Measurements from ENCODE around the gene ZC2HC1B. TPM values are rescaled to one million over a fixed set of nuclear protein-coding genes. Genes with fewer than 3 reads are reported as not detected.
"Not testable (repeated sequence)": the region's sequence is repeated elsewhere in the genome, so short reads cannot be mapped to it uniquely, and the experiment has no call there.

ZC2HC1B gene
- total RNA-seq, 2 experiments from 2014 or later, result not detected

GRCh38 chr6:143844006-143844405, 20.3 kb upstream of the ZC2HC1B start:
- Mint-ChIP-seq H3K4me3 (peak overlapping the region; percentile 98), H3K4me1 (peaks cover 25% of the 10 kb centered on the region), H3K27me3 (no peaks in the 10 kb centered on the region), H3K36me3 (peaks cover 25% of the 10 kb centered on the region), H3K9me3 (no peaks in the 10 kb centered on the region), H3K27ac (peak overlapping the region; percentile 96)
- DNase-seq, result no peak
- ATAC-seq (ENCODE audit: low read depth), result no peak
- POLR2A ChIA-PET, result interaction anchor here (0.7 to 1.6 kb wide), 4 partner anchors 28 to 220 kb away, joined by 3 to 4 read pairs (median 4); no protein-coding TSS in a partner anchor

DNA sequence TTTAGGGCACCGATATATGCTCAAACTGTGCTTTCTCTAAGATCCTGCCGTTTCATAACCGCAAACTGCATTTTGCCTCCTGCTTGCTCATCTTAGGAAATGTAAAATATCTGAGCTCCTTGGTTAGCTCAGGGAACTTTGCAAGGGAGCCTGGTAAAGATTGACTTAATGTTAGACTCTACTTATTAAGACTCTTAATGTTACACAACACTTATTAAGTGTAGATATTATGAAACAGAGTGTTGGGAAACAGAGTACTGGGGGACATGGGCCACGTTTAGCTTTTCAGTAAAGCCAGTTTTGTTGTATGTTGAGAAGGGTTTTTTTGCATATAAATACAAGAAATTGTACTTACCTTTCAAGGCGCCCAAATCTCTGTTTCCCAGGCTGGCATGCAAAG, 19.2 kb upstream of the ZC2HC1B start:
- Mint-ChIP-seq H3K9me3 (no peaks in the 10 kb centered on the region), H3K27ac (no peak overlapping the region), H3K4me3 (no peak overlapping the region), H3K27me3 (no peaks in the 10 kb centered on the region), H3K36me3 (peaks cover 35% of the 10 kb centered on the region), H3K4me1 (peaks cover 30% of the 10 kb centered on the region)
- ATAC-seq (ENCODE audit: low read depth), result no peak
- DNase-seq, result no peak
- POLR2A ChIA-PET, result no interaction called here

- H3K4me3 Mint-ChIP-seq; H3K27me3 Mint-ChIP-seq; DNase-seq; POLR2A ChIA-PET; H3K27ac Mint-ChIP-seq; ATAC-seq (ENCODE audit: low read depth): not testable (repeated sequence)
- peaks cover 11% of the 10 kb centered on the region for H3K4me1 Mint-ChIP-seq
- peaks cover 13% of the 10 kb centered on the region for H3K9me3 Mint-ChIP-seq
- H3K36me3 Mint-ChIP-seq, result peaks cover 86% of the 10 kb centered on the region
These were observed 12.6 kb upstream of the ZC2HC1B start for GRCh38 chr6:143851706-143852105.

- ATAC-seq (ENCODE audit: low read depth); H3K27me3 Mint-ChIP-seq; DNase-seq; H3K27ac Mint-ChIP-seq; POLR2A ChIA-PET; H3K4me1 Mint-ChIP-seq; H3K4me3 Mint-ChIP-seq: not testable (repeated sequence)
- Mint-ChIP-seq H3K9me3 (peaks cover 14% of the 10 kb centered on the region), H3K36me3 (peaks cover 81% of the 10 kb centered on the region)
These were observed 9.2 kb upstream of the ZC2HC1B start for GRCh38 chr6:143855057-143855456.

DNA sequence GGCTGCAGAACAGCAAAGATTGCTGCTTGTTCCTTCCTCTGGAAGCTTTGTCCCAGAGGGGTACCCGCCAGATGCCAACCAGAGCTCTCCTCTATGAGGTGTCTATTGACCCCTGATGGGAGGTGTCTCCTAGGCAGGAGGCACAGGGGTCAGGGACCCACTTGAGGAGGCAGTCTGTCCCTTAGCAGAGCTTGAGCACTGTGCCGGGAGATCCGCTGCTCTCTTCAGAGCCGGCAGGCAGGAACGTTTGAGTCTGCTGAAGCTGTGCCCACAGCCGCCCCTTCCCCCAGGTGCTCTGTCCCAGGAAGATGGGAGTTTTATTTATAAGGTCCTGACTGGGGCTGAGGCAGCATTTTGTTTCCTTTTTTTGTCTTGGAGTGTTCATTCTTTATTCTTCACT, 7.5 kb upstream of the ZC2HC1B start:
- H3K27me3 Mint-ChIP-seq; H3K4me3 Mint-ChIP-seq; H3K27ac Mint-ChIP-seq; POLR2A ChIA-PET; ATAC-seq (ENCODE audit: low read depth); DNase-seq; H3K4me1 Mint-ChIP-seq: not testable (repeated sequence)
- Mint-ChIP-seq H3K36me3 (peaks cover 71% of the 10 kb centered on the region), H3K9me3 (peaks cover 13% of the 10 kb centered on the region)

GRCh38 chr6:143857651-143858050, 6.6 kb upstream of the ZC2HC1B start:
- no peak overlapping the region for H3K27ac Mint-ChIP-seq
- ATAC-seq (ENCODE audit: low read depth), result no peak
- POLR2A ChIA-PET, result interaction anchor here (1.3 kb wide), 1 partner anchor 15 kb away, joined by 3 read pairs; the partner anchor contains the start of gene LTV1

DNA sequence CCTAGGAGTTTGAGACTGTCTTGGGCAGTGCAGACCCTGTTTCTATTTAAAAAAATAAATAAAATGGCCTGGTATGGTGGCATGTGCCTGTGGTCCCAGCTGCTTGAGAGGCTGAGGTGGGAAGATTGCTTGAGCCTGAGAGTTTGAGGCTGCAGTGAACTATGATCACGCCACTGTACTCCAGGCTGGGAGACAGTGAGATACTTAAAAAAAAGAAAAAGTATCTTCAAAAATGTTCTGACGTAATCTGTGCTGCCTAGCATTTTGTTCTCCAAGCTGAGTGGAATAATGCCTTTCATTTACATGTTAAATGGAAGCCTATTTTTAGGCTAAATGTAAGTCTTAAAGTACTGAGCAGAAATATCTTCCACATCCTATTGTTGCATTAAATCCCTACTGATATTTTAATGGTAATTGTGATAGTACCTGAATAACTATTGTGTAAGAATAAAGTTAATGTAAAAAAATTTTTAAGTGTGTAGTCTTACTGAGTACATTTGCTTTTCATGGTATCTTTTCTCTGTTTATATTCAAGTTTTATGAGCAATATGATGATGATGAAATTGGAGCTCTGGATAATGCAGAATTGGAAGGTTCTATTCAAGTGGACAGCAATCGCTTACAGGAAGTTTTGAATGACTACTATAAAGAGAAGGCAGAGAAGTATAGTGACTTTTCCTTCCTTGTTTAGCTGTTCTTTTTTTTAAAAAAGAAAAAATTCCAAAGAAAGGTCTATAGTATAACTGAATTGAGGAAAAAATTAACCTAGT, 4.2 kb upstream of the ZC2HC1B start:
- H3K4me3 Mint-ChIP-seq, result no peak overlapping the region
- H3K27me3 Mint-ChIP-seq, result no peaks in the 10 kb centered on the region
- peaks cover 51% of the 10 kb centered on the region for H3K36me3 Mint-ChIP-seq
- H3K27ac Mint-ChIP-seq, result no peak overlapping the region
- ATAC-seq (ENCODE audit: low read depth), result no peak
- H3K9me3 Mint-ChIP-seq, result peaks cover 2% of the 10 kb centered on the region
- no peak for DNase-seq
- H3K4me1 Mint-ChIP-seq, result no peaks in the 10 kb centered on the region
- POLR2A ChIA-PET, result interaction anchor here (1.0 kb wide), 1 partner anchor 17 kb away, joined by 3 read pairs; the partner anchor contains the start of gene LTV1

More at GRCh38 chr6:143857651-143858050, 6.6 kb upstream of the ZC2HC1B start:
- H3K27me3 Mint-ChIP-seq, result no peaks in the 10 kb centered on the region
- H3K36me3 Mint-ChIP-seq, result peaks cover 62% of the 10 kb centered on the region
- H3K4me3 Mint-ChIP-seq, result no peak overlapping the region
- H3K4me1 Mint-ChIP-seq, result no peaks in the 10 kb centered on the region
- DNase-seq, result no peak
- H3K9me3 Mint-ChIP-seq, result peaks cover 7% of the 10 kb centered on the region

DNA sequence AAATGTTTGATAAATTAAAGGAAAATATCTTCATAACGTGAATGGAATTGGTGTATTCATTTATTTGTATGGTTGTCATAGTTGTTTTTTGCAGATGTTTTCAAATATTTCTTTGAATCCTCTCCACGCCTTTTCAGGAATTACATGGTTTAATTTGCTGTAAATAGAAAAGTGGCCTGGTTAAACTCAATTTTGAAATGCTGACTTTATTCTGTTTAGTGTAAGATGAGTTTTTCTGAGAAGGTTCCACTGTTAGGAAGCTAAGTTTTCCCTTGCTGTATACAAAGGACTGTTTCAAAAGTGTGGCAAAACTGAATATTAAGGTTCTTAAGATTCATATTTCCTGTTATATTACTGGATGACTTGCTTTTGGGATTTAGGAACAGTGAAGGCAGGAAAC, 503 bp upstream of the ZC2HC1B start:
- ATAC-seq (ENCODE audit: low read depth) (no peak), DNase-seq (no peak)
- Mint-ChIP-seq H3K9me3 (no peaks in the 10 kb centered on the region), H3K36me3 (peaks cover 28% of the 10 kb centered on the region), H3K27ac (no peak overlapping the region), H3K4me1 (no peaks in the 10 kb centered on the region), H3K27me3 (no peaks in the 10 kb centered on the region), H3K4me3 (no peak overlapping the region)
- POLR2A ChIA-PET, result no interaction called here

- Mint-ChIP-seq H3K9me3 (no peaks in the 10 kb centered on the region), H3K27me3 (no peaks in the 10 kb centered on the region), H3K27ac (no peak overlapping the region), H3K36me3 (peaks cover 20% of the 10 kb centered on the region), H3K4me1 (no peaks in the 10 kb centered on the region), H3K4me3 (no peak overlapping the region)
- POLR2A ChIA-PET, result no interaction called here
- ATAC-seq (ENCODE audit: low read depth) (no peak), DNase-seq (no peak)
These were observed 3.0 kb downstream of the ZC2HC1B start for GRCh38 chr6:143867236-143867635.

- H3K4me3 Mint-ChIP-seq; DNase-seq; POLR2A ChIA-PET; H3K27me3 Mint-ChIP-seq; ATAC-seq (ENCODE audit: low read depth); H3K9me3 Mint-ChIP-seq; H3K27ac Mint-ChIP-seq: not testable (repeated sequence)
- Mint-ChIP-seq H3K4me1 (peaks cover 11% of the 10 kb centered on the region), H3K36me3 (peaks cover 22% of the 10 kb centered on the region)
These were observed 4.5 kb downstream of the ZC2HC1B start for GRCh38 chr6:143868808-143869207.

GRCh38 chr6:143871202-143871730, 7.0 kb downstream of the ZC2HC1B start:
- ATAC-seq (ENCODE audit: low read depth); DNase-seq: not testable (repeated sequence)

GRCh38 chr6:143872201-143872600, 7.9 kb downstream of the ZC2HC1B start:
- Mint-ChIP-seq H3K27me3 (no peaks in the 10 kb centered on the region), H3K36me3 (peaks cover 12% of the 10 kb centered on the region), H3K9me3 (peaks cover 5% of the 10 kb centered on the region), H3K4me3 (no peak overlapping the region), H3K27ac (peak overlapping the region; percentile 32), H3K4me1 (peaks cover 11% of the 10 kb centered on the region)
- DNase-seq (no peak), ATAC-seq (ENCODE audit: low read depth) (peak; percentile 92)
- POLR2A ChIA-PET, result interaction anchor here (1.5 kb wide), 1 partner anchor 29 kb away, joined by 4 read pairs; the partner anchor contains the start of gene LTV1

More at GRCh38 chr6:143871202-143871730, 7.0 kb downstream of the ZC2HC1B start:
- POLR2A ChIA-PET, result interaction anchor here (1.5 kb wide), 1 partner anchor 28 kb away, joined by 4 read pairs; the partner anchor contains the start of gene LTV1
- peaks cover 11% of the 10 kb centered on the region for H3K4me1 Mint-ChIP-seq
- not testable (repeated sequence) for H3K4me3 Mint-ChIP-seq, H3K9me3 Mint-ChIP-seq, H3K27me3 Mint-ChIP-seq, H3K27ac Mint-ChIP-seq
- H3K36me3 Mint-ChIP-seq, result peaks cover 12% of the 10 kb centered on the region

GRCh38 chr6:143873600-143873999, 9.3 kb downstream of the ZC2HC1B start:
- H3K36me3 Mint-ChIP-seq, result peaks cover 12% of the 10 kb centered on the region
- POLR2A ChIA-PET; DNase-seq; H3K4me3 Mint-ChIP-seq; H3K27me3 Mint-ChIP-seq; H3K27ac Mint-ChIP-seq; H3K9me3 Mint-ChIP-seq; ATAC-seq (ENCODE audit: low read depth): not testable (repeated sequence)
- peaks cover 11% of the 10 kb centered on the region for H3K4me1 Mint-ChIP-seq

DNA sequence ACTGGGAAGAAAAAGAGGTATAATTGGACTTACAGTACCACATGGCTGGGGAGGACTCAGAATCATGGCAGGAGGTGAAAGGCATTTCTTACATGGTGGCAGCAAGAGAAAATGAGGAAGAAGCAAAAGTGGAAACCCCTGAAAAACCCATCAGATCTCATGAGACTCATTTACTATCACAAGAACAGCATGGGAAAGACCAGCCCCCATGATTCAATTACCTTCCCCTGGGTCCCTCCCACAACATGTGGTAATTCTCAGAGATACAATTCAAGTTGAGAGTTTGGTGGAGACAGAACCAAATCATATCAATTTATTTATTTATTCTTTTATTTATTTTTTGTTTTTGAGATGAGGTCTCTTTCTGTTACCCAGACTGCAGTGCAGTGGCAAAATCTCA, 10.2 kb downstream of the ZC2HC1B start:
- peaks cover 12% of the 10 kb centered on the region for H3K36me3 Mint-ChIP-seq
- H3K27ac Mint-ChIP-seq; ATAC-seq (ENCODE audit: low read depth): not testable (repeated sequence)

More for the DNA sequence above, 10.2 kb downstream of the ZC2HC1B start:
- H3K9me3 Mint-ChIP-seq, DNase-seq, POLR2A ChIA-PET, H3K27me3 Mint-ChIP-seq, H3K4me3 Mint-ChIP-seq: not testable (repeated sequence)
- H3K4me1 Mint-ChIP-seq, result peaks cover 11% of the 10 kb centered on the region

Data from activated naive CD8-positive, alpha-beta T cell treated with anti-CD3 and anti-CD28 coated beads, Interleukin-2, amount 10 ng/mL, durations not matched to agents 7 days and 5 days (primary cell).